ENCODE data around the gene PICALM.

- TF ChIP-seq CTCF (IDR thresholded peaks at IDR 0.05; ENCODE audit: control extremely low read depth in 1 of 3, insufficient read depth in 1 of 3, low read depth in 1 of 3, low read length in 3 of 3) (no peak), ZNF274 (IDR thresholded peaks at IDR 0.05; ENCODE audit: borderline replicate concordance, extremely low read depth, low read length) (no peak), TCF12 (IDR thresholded peaks at IDR 0.05; ENCODE audit: low read depth, low read length) (no peak), SIRT6 (IDR thresholded peaks at IDR 0.05; ENCODE audit: low read length) (no peak), CBX8 (IDR thresholded peaks at IDR 0.05; ENCODE audit: borderline replicate concordance, low read depth, low read length) (no peak), JUN (IDR thresholded peaks at IDR 0.05; ENCODE audit: low read depth, low read length) (no peak), POLR2AphosphoS5 (IDR thresholded peaks at IDR 0.05; ENCODE audit: low read depth, low read length) (no peak), YY1 (IDR thresholded peaks at IDR 0.05; ENCODE audit: low read depth, low read length) (no peak)
Observed at GRCh38 chr11:86050196-86050709, 18.6 kb downstream of the PICALM start.

Measured in H1 (cell line).